ENCODE measurements around the gene GGA1.
"Not testable (repeated sequence)": the region's sequence is repeated elsewhere in the genome, so short reads cannot be mapped to it uniquely, and the experiment has no call there.

The GGA1 gene

DNA sequence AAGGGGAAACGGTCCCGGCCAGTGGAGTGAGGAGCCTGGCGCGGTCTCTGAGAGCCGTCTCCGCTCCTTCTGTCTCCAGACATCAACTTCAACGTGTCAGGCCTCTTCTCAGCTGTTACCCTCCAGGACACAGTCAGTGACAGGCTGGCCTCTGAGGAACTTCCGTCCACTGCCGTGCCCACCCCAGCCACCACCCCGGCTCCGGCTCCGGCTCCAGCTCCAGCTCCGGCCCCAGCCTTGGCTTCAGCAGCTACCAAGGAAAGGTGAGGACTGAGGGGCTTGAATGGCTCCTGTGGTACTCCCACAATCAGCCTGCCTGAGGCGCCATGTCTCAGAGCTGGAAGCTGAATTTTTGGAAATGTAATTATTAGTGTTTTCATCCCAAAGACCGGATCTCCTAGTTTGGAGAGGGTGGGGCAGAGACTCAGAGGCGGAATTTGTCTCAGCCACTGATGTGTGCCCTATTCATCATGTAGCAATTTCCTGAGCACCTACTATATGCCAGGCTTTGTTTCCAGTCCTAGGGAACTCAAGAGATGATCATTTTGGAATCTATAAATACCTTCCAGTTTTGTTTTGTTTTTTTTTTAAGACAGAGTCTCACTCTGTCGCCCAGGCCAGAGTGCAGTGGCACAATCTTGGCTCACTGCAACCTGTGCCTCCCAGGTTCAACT is 42.0 kb downstream of the GGA1 start:
- DNase-seq (ENCODE audit: low read depth, low spot score), result no peak

DNA sequence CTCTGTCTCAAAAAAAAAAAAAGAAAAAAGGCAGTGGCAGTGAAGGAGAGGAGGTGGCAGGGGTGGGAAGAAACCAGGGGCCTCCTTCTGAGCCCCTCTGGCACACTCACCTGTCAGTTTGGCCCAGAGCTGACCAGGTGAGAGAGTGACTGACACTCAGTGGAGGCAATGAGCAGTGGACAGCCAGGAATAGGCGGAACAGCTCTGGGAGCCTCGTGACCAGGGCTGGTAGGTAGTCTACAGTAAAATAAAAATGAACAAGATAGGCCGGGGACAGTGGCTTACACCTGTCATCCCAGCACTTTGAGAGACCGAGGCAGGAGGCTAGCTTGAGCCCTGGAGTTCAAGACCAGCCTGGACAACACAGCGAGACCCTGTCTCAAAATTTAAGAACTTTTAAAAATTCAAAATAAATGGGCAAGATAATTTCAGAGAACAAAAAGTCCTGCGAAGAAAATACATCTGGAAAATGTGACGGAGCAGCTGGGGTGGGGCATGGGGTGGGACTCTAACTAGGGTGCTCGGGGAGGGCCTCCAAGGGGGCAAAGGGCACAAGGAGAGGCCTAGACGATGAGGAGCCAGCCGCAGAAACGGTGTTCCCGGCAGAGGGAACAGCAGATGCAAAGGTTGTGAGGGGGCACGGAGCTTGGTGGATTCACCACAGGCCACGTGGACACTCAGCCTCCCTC is 46.1 kb downstream of the GGA1 start:
- DNase-seq (ENCODE audit: low read depth, low spot score), result no peak

DNA sequence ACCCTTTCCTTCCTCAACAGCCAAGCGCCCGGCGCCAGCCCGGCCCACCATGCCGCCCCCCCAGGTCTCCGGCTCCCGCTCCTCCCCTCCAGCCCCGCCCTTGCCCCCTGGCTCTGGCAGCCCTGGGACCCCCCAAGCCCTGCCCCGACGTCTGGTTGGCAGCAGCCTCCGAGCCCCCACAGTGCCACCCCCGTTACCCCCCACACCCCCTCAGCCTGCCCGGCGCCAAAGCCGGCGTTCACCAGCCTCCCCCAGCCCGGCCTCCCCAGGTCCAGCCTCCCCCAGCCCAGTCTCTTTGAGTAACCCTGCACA is 46.6 kb downstream of the GGA1 start:
- DNase-seq (ENCODE audit: low read depth, low spot score), result no peak

DNA sequence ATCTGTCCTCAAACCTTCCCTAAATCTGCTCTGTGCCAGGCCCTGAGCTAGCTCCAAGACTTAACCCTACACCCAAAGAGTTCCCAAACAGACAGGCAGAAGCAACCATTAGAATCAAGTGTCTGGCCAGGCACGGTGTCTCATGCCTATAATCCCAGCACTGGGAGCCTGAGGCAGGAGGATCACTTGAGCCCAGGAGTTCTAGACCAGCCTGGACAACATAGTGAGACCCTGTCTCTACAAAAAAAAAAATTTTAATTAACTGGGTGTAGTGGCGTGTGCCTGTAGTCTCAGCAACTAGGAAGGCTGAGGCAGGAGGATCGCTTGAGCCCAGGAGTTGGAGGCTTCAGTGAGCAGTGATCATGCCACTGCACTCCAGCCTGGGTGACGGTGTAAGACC is 47.9 kb downstream of the GGA1 start:
- DNase-seq (ENCODE audit: low read depth, low spot score), result not testable (repeated sequence)

DNA sequence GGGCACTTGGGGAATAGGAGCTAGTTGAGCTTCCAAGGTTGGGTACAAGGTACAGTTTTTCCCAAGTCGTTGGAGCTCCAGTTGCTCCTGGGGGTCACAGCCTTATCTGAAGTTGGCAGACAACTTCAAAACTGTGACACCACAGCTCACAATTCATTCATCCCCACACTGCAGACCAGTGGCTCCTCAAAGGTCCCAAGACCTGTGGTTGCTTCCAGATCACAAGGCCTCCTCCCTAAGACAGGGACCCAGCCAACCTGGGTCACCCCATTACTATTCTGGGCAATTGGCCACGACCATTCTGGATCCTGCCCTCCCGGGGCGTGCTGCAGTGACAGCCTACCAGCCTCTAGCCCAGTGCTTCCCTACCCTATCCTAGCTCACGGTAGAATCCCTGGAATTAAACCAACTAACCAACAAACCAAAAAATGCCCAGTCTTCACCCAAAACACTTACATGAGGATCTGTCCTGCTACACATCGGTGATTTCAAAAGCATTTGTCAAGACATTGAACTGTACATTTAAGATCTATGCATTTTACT is 49.0 kb downstream of the GGA1 start:
- DNase-seq (ENCODE audit: low read depth, low spot score), result no peak

DNA sequence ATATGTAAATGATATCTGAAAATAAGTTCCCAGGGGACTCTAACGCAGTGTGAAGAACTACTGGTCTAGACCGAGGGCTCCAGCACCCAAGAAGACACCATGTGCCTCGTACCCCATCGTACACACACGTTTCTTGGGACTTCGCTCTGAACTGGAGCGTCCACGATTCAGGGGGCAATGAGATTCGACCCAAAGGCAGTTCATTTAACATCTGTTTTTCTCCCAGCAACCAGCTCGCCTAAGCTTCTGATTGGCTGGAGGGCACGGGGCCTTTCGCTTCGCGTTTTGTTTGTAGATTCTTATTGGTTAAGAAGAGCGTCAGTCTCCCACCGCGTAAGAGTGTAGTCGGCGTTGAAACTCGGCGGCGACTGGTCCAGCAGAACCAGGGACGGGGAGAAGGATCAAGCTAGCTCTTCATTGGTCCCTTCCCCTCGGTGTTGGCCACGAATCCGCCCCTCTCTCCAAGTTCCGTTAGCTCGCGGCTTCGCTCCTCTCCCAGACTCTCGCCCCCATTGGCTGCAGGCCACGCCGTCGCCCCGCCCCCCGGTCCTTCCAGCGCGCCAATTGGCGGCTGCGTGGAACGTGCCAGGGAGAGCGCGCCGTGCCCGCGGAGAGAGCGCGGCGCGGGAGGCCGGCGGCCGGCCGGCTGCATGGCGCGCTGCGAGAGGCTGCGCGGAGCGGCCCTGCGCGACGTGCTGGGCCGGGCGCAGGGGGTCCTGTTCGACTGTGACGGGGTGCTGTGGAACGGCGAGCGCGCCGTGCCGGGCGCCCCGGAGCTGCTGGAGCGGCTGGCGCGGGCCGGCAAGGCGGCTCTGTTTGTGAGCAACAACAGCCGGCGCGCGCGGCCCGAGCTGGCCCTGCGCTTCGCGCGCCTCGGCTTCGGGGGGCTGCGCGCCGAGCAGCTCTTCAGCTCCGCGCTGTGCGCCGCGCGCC is 49.8 kb downstream of the GGA1 start, which contains the start of gene PDXP:
TSS of gene PDXP (plus strand) at position 591 of the 933 bp plus-strand sequence. CDS start at position 651, 60 bp downstream.
- peak; percentile 100 for DNase-seq (ENCODE audit: low read depth, low spot score)

DNA sequence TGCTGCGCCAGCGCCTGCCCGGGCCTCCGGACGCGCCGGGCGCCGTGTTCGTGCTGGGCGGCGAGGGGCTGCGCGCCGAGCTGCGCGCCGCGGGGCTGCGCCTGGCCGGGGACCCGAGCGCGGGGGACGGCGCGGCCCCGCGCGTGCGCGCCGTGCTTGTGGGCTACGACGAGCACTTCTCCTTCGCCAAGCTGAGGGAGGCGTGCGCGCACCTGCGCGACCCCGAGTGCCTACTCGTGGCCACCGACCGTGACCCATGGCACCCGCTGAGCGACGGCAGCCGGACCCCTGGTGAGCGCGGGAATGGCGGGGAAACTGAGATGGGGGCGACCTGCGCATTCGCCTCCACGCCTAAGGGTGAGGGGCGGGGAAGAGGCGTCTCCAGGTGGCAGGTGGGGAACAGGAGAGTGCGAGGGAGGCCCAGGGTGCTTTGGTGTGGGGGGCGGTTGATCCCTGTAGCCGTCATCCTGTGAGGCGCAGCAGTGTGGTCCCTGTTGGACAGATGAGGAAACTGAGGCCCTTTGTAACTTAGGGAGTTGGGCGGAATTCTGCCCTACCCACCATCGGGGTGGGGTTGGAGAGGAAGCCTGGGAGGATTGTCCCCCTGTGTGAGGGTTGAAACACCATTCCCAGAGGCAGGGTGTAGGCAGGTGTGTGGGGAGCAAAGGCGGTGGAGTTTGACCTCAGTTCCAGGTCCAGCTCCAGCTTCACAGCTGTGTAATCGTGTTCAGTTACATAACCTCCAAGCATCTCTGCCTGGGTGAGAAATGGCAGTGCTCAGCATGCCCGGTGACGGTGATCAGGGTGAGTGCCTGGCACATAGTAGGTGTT is 50.6 kb downstream of the GGA1 start:
- no peak for DNase-seq (ENCODE audit: low read depth, low spot score)

DNA sequence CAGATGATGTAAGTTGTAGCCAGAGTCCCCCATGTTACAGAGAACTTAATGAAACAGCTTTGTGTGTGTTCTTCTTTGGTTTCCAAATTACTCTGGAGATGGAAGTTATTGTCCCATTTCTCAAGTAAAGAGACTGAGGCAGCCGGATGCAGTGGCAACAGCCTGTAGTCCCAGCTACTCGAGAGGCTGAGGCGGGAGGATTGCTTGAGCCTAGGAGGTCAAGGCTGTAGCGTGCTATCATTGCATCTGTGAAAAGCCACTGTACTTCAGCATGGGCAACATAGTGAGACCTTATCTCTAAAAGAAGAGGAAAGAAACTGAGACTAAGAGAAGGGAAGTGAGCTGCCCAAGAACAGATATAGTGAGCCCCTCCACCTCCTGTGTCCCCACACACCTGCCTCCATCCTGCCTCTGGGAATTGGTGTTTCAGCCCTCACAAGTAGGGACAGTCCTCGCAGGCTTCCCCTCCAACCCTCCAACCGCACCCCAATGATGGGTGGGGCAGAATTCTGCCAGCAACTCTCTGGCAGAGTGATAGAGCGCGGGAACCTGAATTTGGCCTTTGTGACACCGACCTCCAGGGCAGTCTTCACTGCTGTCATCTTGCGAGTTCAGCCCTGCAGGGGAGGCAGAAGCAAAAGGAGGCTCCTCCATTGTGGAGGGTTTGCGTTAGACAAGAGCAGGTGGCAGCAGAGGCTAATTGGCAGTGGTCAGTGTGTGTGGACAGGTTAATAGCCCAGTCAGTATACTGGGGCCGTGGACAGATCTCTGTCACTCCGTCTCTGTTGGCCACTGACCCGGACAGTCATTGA is 51.5 kb downstream of the GGA1 start:
- no peak for DNase-seq (ENCODE audit: low read depth, low spot score)

DNA sequence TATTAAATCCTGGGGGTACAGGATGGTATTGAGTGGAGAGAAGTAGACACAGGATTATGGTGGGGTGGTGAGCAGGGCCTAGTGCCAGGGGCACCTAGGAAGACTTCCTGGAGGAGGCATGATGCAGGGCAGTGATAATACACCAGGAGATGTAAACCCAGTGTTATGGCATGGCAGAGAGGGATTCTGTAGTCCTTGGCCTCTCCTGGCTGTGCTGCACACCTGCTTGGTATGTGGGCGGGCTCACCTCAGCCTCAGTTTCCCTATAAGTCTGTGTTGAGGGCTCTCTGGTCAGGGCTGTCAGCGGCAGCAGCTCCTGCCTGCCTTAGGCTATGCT is 52.0 kb downstream of the GGA1 start:
- no peak for DNase-seq (ENCODE audit: low read depth, low spot score)

DNA sequence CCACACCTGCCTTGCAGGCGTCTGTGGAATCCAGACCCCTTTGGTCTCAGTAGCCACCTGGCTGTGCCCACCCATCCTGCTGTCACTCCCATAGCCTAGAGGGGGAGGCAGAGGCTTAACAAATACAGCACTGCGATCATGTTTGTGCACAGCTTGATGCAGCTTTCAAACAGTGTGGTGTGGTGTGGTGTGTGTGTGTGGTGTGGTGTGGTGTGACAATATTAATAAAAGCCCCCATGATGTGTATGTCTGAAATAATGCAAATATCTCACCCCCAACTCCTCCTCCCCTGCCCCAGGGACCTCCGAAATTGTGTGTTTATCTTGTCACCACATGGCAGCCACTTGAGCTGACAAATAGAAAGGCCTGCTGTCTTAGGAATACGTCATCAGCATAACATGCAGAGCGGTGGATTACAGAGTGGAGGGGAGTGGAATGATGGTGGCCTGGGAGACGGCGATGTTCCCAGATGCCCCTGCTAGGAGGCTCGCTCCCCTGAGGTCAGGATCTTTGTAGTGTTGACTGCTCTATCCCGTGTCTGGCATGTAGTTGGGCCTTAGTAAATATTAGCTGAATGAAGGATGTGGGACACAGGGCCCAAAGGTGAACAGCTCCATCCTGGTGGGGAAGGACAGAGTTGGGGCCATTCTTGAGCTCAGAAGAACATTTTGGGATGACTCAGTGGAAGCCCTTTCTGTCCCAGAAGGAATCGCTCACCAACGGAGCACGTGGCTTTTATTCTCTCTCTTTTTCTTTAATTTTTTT is 52.7 kb downstream of the GGA1 start:
- no peak for DNase-seq (ENCODE audit: low read depth, low spot score)

DNA sequence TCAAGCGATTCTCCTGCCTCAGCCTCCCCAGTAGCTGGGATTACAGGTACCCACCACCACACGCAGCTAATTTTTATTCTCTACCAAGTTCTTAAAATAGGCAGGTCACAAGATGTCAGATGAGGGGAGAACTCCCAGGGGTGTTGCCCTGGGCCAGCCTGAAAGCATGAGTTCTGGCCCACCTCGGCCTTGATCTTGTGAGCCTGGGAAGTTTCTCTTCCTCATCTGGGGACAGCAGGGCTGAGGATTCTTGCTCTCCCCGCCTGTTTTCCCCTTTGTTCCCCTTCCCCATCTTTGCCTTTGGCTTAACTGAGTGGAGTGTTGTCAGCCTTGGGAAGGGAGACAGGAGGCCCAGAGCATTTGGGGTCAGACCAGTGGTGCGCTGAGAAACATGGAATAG is 53.4 kb downstream of the GGA1 start:
- no peak for DNase-seq (ENCODE audit: low read depth, low spot score)

DNA sequence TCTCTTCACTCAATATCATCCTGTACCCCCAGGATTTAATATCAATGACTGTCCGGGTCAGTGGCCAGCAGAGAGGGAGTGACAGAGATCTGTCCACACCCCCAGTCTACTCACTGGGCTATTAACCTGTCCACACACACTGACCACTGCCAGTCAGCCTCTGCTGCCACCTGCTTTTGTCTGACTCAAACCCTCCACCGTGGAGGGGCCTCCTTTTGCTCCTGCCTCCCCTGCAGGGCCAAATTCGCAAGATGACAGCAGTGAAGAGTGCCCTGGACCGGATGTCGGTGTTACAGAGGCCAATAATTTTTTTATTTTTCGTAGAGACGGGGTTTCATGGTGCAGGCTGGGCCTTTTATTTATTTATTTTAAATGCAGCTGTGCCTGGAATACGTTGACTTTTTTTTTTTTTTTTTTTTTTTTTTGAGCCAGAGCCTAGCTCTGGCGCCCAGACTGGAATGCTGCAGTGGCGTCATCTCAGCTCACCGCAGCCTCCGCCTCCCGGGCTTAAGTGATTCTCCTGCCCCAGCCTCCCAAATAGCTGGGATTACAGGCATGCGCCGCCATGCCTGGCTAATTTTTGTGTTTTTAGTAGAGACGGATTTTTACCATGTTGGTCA is 55.0 kb downstream of the GGA1 start:
- no peak for DNase-seq (ENCODE audit: low read depth, low spot score)

DNA sequence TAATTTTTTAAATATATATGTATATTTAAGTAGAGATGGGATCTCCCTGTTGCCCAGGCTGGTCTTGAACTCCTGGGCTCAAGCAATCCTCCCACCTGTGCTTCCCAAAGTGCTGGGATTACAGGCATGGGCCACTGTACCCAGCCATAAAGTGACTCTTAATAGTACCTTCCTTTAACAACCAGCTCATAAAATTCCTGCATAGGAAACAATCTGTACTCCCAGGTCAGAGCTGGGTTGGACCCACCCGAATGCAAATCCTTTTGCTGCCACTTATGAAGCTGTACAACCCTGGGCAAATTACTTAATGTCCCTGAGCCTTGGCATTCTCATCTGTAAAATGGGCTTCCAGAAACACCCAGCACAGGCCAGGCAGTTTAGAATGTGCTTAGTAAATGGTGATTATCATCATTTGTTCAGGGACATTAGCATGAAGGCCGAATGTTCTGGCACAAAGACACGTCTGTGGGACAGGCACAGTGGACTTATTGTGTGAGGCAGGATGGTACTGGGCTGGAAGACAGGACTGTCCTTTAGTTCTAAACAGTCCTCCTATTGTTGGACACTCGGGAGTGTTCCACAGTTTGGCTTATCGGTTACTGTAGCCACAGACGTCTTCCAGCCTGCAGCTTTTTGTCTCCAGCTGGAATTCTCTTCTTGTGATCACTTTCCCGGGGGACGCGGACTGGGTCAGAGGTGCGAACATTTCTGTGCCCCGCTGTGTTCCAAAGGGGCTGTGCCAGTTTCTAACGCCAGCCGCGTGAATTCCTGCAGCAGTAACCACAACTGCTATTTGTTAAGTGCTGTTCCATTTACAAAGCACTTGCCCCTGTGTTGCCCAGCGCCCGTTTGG is 55.8 kb downstream of the GGA1 start:
- no peak for DNase-seq (ENCODE audit: low read depth, low spot score)

DNA sequence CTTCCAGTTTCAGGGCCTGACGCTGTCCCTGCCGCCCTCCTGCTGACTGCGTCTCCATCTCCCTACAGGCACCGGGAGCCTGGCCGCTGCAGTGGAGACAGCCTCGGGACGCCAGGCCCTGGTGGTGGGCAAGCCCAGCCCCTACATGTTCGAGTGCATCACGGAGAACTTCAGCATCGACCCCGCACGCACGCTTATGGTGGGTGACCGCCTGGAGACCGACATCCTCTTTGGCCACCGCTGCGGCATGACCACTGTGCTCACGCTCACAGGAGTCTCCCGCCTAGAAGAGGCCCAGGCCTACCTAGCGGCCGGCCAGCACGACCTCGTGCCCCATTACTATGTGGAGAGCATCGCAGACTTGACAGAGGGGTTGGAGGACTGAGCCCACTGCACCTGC is 56.9 kb downstream of the GGA1 start:
- DNase-seq (ENCODE audit: low read depth, low spot score), result no peak

DNA sequence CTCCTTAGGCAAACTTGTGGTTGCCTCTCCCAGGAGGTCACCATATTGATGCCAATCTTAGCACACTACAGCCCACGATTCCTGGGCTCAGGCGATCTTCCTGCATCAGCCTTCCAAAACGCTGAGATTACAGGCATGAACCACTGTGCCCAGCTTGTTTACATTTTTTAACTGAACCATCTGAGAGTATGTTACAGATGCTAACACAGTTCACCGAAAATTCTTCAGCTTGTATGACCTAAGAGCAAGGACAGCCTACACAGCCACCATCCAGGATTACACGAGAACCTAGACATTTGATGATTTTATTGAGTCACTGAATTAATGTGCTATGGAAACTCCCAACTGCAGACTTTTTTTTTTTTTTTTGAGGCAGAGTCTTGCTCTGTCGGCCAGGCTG is 61.0 kb downstream of the GGA1 start:
- no peak for DNase-seq (ENCODE audit: low read depth, low spot score)

DNA sequence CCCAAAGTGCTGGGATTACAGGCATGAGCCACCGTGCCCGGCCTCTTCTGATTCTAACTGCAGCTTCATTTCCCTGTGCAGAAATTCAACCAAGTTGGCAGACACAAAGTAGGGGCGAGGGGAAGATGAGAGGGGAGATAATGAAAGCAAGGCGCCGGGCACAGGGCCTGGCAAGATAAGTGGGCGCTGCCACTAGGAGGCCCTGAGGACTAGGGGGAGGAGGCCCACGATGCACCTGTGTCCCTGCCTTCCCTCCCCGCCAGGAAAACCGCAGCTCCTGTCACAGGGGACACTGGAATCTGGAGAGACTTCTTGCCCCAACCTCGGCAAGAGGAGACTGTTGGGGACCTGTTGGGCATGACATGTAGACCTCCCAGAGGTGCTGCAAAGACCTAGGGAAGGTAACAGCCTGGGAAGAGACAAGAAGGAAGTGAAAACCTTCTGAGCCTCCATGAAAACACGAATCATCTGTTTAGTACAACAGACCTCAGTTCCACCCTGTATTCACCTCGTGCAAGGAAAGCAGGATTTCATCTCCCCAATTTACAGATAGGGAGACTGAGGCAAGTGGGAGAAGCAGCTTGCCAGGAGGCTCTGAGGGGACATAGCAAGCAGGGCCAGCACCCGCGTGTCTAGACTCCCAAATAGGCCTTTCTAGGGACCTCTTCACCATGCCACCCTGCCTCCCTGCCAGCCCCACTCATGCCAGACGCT is 63.7 kb downstream of the GGA1 start:
- DNase-seq (ENCODE audit: low read depth, low spot score), result no peak

DNA sequence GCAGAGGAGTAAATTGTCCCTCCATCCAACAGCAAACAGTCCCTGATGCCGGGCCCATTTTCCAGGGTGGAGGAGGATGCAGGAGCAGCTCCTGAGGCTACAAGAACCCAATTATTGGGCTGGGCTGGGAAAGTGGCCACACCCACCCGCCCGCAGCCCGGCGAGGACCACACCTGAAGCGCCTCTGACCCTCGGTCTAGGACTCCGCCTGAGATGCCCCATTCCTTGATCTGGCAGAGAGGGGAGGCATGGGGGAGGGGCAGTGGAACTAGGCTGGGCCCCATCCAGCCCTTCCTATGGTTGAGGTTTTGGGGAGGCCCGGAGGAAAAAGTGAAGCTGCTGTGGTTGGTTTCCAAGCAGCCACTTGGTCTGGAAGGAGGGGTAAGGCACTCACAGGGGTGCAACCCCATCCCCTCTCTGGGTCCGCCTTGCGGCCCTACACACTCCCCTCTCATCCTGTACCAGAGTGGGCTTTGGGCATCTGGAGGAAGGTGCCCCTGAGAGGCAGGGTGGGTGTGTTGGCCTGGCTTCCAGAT is 64.4 kb downstream of the GGA1 start:
- no peak for DNase-seq (ENCODE audit: low read depth, low spot score)

DNA sequence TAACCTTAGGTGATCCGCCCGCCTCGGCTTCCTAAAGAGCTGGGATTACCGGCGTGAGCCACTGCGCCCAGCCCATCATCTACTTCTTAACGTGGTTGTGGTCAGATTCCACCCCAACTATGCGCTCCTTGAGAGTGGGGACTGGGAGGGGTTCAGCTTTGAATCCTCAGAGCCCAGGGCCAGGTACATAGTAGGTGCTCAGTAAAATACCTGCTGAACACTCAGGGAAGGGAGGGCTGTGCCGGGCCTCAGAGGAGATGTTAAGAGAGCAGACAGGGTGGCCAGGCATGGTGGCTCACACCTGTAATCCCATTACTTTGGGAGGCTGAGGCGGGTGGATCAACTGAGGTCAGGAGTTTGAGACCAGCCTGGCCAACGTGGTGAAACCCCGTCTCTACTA is 65.6 kb downstream of the GGA1 start:
- DNase-seq (ENCODE audit: low read depth, low spot score), result no peak
